ENCODE measurements around the gene MPND. TPM values are rescaled to one million over a fixed set of nuclear protein-coding genes. Genes with fewer than 3 reads are reported as not detected.

MPND gene
- total RNA-seq, result 11.3 TPM

DNA sequence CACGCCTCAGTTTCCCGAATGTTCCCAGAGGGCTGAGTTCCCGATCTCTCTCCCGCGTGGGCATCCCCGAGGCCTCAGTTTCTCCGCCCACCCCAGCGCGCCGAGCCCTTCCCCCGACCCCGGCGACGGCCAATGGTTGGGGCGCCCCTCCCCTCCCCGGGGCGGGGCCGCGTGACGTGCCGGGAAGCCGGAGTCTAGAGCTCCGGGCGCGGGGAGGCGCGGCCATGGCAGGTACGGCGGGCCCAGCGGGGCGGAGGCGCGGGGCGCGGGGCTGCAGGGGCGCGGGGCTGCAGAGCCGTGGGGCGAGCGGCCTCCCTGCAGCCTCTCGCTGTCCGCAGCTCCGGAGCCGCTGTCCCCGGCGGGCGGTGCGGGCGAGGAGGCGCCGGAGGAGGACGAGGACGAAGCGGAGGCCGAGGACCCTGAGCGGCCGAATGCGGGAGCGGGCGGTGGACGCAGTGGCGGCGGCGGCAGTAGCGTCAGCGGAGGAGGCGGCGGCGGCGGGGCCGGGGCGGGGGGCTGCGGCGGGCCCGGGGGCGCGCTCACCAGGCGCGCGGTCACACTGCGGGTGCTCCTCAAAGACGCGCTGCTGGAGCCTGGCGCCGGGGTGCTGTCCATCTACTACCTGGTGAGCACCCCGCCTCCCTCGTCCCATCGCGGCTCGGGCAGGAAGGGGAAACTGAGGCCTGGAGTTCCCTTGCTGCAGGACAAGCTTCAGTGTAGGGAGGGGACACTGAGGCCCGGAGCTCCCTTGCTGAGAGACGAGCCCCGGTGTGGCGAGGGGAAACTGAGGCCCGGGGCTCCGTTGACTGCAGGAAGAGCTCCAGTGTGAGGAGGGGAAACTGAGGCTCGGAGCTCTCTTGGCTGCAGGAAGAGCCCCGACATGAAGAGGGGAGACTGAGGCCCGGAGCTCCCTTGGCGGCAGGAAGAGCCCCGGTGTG lies at the start of gene MPND:
TSS of gene MPND (plus strand) at position 193 of the 938 bp plus-strand sequence. CDS start at position 225, 32 bp downstream.
- peak; percentile 96 for DNase-seq

DNA sequence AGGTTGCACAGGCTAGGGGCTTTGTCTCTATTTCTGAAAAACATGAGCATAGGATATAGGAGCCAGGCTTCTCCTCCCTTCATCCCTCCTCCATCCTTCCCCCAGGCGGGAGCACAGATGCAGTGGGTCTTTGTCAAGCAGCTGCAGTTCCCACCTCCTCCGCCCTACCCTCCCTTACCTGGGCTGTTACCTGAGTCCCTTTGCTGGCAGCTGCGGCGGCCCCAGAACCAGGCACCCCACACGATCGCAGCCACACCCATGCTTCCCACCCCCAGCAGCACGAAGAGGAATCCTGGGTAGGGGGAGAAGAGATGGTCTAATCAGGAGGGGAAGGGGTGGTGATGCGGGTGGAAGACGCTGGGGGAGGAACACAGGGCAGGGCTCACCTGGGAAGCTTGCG lies 49.0 kb upstream of the MPND start:
- no peak for DNase-seq

DNA sequence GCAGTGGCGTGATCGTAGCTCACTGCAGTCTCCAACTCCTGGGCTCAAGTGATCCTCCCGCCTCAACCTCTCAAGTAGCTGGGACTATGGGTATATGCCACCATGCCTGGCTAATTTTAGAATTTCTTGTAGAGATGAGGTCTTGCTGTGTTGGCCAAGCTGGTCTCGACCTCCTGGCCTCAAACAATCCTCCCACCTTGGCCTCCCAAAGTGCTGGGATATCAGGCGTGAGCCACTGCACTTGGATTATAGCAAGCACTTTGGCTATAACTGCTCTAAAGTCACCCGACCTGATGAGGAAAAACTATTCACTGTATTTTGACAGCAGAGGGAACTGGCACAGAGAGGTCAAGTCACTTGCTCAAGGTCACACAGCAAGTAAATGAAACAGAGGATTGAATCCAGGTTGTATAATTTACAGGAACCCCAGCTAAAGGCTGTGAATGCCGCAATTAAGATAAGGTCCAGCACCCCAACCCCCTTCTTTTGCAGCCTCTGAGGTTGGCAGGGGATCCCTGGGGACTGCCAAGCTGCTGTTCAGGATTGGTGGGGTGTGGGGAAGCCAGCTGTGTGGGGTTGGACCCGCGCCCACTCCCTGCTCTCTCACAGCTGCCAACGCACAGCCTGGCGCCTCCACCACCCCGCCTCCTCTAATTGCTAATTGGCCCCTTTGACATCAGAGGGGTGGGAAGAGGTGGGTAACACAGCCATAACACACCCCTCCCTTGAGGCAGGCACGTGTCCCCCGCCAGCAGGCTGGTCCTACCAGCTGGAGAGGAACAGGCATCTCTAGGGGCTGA lies 47.2 kb upstream of the MPND start:
- DNase-seq, result peak; percentile 80

GRCh38 chr19:4297901-4298809 lies 45.2 kb upstream of the MPND start:
- DNase-seq, result no peak

- DNase-seq, result no peak
These were observed 44.4 kb upstream of the MPND start for GRCh38 chr19:4298810-4299550.

GRCh38 chr19:4300589-4300988 lies 42.8 kb upstream of the MPND start:
- DNase-seq, result no peak

DNA sequence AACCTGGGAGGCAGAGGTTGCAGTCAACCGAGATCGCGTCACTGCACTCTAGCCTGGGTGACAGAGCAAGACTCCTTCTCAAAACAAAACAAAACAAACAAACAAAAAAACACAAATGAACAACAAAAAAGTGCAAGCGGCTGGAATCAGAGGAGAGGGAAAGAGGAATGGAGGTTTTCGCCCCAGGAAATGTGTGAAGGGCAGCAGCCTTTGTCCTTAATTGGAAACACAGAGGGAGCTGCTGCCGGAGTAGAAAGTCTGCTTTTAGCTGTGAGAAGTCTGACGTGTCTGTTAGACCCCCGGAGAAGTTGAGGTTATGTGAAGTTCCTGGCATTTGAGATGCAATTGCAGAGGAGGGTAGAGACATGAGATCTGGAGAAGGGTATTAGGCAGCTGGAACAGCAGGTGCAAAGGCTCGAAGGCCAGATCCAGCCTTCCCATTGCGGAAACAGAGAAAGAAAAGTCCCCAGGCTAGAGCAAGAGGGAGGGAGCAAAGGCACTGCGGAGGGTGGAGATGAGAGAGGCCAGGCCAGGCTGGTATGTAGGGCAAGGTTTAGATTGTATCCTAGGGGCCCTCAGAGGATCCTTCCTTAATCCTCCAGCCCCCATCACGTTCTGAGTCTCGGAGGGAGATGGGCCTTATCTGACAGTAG lies 41.6 kb upstream of the MPND start:
- peak; percentile 70 for DNase-seq

- DNase-seq, result no peak
These were observed 41.1 kb upstream of the MPND start, which contains the start of gene TMIGD2 for GRCh38 chr19:4302243-4302640. TSS of gene TMIGD2 (minus strand) at chr19:4302389. CDS start at chr19:4302385, 4 bp downstream.

DNA sequence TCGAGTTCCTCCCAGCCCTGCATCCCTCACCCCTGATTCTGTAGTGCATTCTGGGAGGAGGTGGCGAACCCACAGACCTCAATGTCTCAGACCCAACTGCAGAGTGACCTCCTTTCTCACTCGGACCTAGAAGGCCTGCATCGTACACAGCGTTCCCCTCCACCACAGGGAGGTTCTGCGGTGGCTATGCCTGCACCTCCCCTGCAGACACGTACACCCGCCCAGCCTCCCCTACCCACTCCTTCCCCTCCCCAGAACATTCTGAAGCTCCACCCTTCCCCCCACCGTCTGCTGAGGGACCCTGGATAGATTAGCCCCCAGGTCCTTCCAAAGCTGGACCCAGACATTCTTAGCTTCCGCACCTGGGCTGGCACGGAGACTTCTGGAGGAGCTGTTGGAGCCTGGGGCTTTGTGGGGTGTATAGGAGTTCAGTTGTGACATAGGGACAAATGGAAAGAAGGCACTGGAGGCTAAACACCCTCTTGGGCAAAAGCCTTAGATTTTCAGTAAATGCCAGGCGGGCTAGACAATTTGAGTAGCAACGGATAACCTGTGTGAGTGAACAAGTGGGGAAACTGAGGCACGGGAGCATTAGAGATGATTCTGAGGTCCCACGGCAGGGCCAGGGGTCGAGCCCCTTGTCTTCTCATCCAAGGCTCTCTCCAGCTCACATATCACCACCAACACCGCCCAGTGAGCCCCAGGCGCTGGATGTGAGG lies 39.4 kb upstream of the MPND start:
- no peak for DNase-seq

GRCh38 chr19:4304538-4305256 lies 38.7 kb upstream of the MPND start, which contains the start of gene FSD1:
TSS of gene FSD1 (plus strand) at chr19:4304598. CDS start at chr19:4304747, 149 bp downstream.
- peak; percentile 66 for DNase-seq

DNA sequence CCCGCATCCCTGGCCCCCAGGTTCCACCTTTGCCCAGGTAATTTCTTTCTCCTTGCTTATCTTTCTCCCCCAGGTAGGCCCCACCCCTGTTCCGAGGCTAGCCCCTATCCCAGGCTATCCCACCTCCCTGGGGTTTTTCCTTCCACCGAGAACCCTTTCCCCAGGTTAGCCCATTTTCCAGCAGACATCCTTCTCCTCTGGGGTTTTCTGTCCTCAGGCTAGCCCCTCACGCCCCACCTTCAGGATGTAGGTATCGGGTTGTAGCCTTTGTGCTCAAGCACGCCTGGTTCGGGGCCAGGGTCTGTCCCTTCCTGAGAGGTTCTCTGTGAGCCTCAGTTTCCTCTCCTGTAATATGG lies 38.1 kb upstream of the MPND start:
- DNase-seq, result no peak

DNA sequence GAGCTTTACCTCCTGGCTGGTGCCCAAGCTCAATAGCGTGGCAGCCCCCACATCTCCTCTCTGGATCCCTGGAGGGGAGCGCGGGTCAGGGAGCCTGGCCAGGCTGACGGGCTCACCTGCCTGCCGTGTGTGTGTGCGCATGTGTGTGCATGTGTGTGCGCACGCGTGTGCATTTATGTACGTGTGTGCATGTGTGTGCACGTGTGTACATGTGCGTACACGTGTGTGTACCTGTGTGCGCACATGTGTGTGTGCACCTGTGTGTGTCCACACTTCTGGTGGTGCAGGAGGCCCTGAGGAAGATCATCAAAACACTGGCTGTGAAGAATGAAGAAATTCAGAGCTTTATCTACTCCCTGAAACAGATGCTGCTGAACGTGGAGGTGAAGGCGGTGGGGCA lies 37.7 kb upstream of the MPND start:
- no peak for DNase-seq

DNA sequence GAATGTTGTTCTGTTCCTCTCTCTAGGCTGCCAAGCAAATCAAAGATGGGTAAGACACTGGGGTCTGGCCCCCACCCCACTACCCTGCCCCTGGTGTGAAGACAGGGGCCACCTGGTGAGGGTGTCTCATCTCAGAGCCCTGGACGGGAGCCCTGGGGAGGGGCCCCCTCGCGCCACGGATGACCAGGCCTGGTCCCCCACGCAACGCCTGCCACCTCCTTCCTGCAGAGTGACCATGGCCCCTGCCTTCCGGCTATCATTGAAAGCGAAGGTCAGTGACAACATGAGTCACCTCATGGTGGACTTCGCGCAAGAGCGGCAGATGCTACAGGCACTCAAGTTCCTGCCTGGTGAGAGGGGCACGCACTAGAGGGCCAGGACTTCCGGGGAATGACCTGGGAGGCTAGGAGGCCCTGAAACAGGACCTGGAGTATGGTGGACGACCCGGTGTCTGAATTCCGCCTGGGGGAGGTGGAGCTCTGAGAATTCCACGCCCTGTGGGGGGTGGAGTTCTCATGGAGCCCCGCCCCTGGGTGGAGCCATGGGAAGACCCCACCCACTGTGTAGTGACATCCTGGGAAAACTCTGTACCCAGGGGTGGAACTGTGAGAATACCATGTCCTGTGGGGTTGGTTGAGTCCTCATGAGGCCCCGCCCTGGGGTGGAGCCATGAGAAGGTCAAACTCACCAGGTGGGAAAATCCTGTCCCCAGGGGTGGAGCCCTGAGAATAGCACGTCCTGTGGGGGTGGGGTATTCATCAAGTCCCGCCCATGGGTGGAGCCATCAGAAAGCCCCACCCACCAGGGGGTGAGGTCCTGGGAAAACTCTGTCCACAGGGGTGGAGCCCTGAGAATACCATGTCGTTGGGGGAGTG lies 32.9 kb upstream of the MPND start:
- no peak for DNase-seq

GRCh38 chr19:4313847-4314490 lies 29.4 kb upstream of the MPND start:
- no peak for DNase-seq

DNA sequence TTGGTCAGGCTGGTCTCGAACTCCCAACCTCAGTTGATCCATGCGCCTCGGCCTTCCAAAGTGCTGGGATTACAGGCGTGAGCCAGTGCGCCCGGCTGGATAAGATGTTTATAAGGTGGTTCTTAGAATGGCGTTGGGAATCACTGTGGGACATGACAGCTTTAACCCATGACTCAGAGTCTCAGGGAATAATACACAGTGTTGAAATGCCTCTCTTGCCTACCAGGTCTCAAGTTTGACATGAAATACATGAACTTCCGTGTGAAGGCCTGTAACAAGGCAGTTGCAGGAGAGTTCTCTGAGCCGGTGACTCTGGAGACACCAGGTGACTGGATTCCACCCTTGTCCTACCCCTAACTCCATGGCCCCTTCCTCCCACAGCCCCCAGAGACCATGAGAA lies 26.4 kb upstream of the MPND start:
- DNase-seq, result no peak

DNA sequence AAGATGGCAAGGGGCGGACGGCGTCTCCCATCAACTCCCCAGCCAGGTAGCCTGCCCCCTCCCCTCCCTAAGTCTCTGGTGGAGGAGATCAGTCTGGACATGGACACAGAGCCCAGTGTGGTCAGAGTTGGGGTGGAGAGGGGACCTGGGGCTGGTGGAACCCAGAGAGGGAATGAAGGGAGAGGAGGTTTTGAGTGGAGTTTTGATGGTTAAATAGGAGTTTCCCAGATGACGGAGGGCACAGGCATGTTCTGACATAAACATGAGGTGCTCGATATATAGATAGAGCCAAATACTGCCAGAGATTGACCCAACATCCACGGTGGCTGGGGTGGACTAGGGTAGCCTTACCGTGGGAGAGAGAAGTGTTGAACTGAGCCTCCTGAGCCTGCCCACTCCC lies 24.9 kb upstream of the MPND start:
- no peak for DNase-seq

GRCh38 chr19:4319067-4319718 lies 24.2 kb upstream of the MPND start:
- no peak for DNase-seq
